ENCODE measurements around the gene ATP2A3. TPM values are rescaled to one million over a fixed set of nuclear protein-coding genes. Genes with fewer than 3 reads are reported as not detected.

ATP2A3 gene
- total and polyA plus RNA-seq, 2 donors (not counting 1 experiment from before 2014, with no cell fraction given): 697 to 817 TPM

GRCh38 chr17:3925684-3926485 is 38.4 kb downstream of the ATP2A3 start:
- H3K27ac Mint-ChIP-seq: peak overlapping the region; percentile 62
- peaks cover 37% of the 10 kb centered on the region for H3K4me1 Mint-ChIP-seq
- H3K27me3 ChIP-seq (replicated peaks in 1 of 4; ENCODE audit: control extremely low read depth in 1 of 4, control insufficient read depth in 3 of 4, insufficient read depth in 4 of 4, low read length in 3 of 4): no peaks in the 10 kb centered on the region
- H3K36me3 ChIP-seq (replicated peaks in 1 of 2; ENCODE audit: control extremely low read depth in 1 of 2, control insufficient read depth in 1 of 2, extremely low read depth in 1 of 2, insufficient read depth in 2 of 2, low read length in 1 of 2): peaks cover 11 to 57% of the 10 kb centered on the region in 2 experiments
- no peaks in the 10 kb centered on the region for H3K9me3 ChIP-seq (ENCODE audit: control extremely low read depth in 1 of 3, control insufficient read depth in 2 of 3, insufficient read depth in 1 of 3, low read length in 2 of 3)
- no peak overlapping the region for H3K4me3 ChIP-seq (ENCODE audit: control extremely low read depth in 1 of 5, extremely low read depth in 1 of 5, insufficient read depth in 1 of 5, low read depth in 2 of 5, low read length in 4 of 5)
- H3K4me3 Mint-ChIP-seq: no peak overlapping the region
- H3K9me3 Mint-ChIP-seq (ENCODE audit: insufficient read depth): no peaks in the 10 kb centered on the region
- peak overlapping the region in 1 of 2 donors; percentile 24 for H3K27ac ChIP-seq (ENCODE audit: low read length in 2 of 2)
- H3K4me2 ChIP-seq (replicated peaks; ENCODE audit: low read depth, low read length, poor library complexity, severe bottlenecking): no peak overlapping the region
- H3K27me3 Mint-ChIP-seq: no peaks in the 10 kb centered on the region
- H3K79me2 ChIP-seq (ENCODE audit: control insufficient read depth, insufficient read depth, low read length): peaks cover 6% of the 10 kb centered on the region
- no peak overlapping the region for H2AFZ ChIP-seq (ENCODE audit: insufficient read depth, low read depth, low read length, poor library complexity, severe bottlenecking)
- ATAC-seq (ENCODE audit: low read depth) (no peak), DNase-seq (no peak)
- intact Hi-C loops (cut with micrococcal nuclease): no loop called here
- TF ChIP-seq CTCF (IDR thresholded peaks at IDR 0.05) (no peak), EZH2 (IDR thresholded peaks at IDR 0.05; ENCODE audit: borderline replicate concordance, insufficient read depth, low read depth, low read length, poor library complexity, severe bottlenecking) (no peak)
- H3K9ac ChIP-seq (ENCODE audit: low read length): no peak overlapping the region
- 71% methylated on average over 11 of the region's 17 CpGs for WGBS (ENCODE audit: insufficient coverage)
- H4K20me1 ChIP-seq (ENCODE audit: control insufficient read depth, insufficient read depth, low read length, poor library complexity, severe bottlenecking): peaks cover 59% of the 10 kb centered on the region
- ChIA-PET CTCF (interaction anchor here (5.6 kb wide), 1 partner anchor 12 kb away, joined by 30 read pairs; no protein-coding TSS in a partner anchor), POLR2A (interaction anchor here (2.4 kb wide), 1 partner anchor 11 kb away, joined by 13 read pairs; the partner anchor contains the start of gene P2RX1)
- peaks cover 5 to 23% of the 10 kb centered on the region in 2 donors for H3K4me1 ChIP-seq (ENCODE audit: control insufficient read depth in 2 of 2, insufficient read depth in 2 of 2, low read length in 2 of 2)
